Trophoblast cell (in vitro differentiated cells and primary cell): ENCODE measurements around the gene LRBA.

Experiments
- DNase-seq, 2 donors: peaks; one replicate each; pipeline ENCODE4 v3.0.0-alpha.2; 2016
- H2AFZ ChIP-seq: 2 replicates; pipeline ENCODE4 v1.6.1; 2013; ENCODE audit warnings: low read length, moderate library complexity, mild to moderate bottlenecking; ENCODE audit not compliant: insufficient read depth, poor library complexity
- H2AK5ac ChIP-seq: 2 replicates; pipeline ENCODE4 v1.6.1; 2013; ENCODE audit warnings: mild to moderate bottlenecking, low read length
- H2BK120ac ChIP-seq: 2 replicates; pipeline ENCODE4 v1.6.1; 2013; ENCODE audit warnings: low read length, mild to moderate bottlenecking, moderate library complexity; ENCODE audit not compliant: insufficient read depth, poor library complexity
- H2BK12ac ChIP-seq: 2 replicates; pipeline ENCODE4 v1.6.1; 2013; ENCODE audit warnings: mild to moderate bottlenecking, low read length, moderate library complexity
- H2BK5ac ChIP-seq: 2 replicates; pipeline ENCODE4 v1.6.1; 2013; ENCODE audit warnings: low read length, low read depth, moderate library complexity, mild to moderate bottlenecking; ENCODE audit not compliant: poor library complexity
- H3K14ac ChIP-seq: 2 replicates; pipeline ENCODE4 v1.6.1; 2013; ENCODE audit warnings: mild to moderate bottlenecking, low read length
- H3K18ac ChIP-seq: 2 replicates; pipeline ENCODE4 v1.6.1; 2013; ENCODE audit warnings: mild to moderate bottlenecking, low read length
- H3K23ac ChIP-seq: 2 replicates; pipeline ENCODE4 v1.6.1; 2013; ENCODE audit warnings: low read length
- H3K27ac ChIP-seq: 2 replicates; pipeline ENCODE4 v1.5.1; 2013; ENCODE audit warnings: low read depth, mild to moderate bottlenecking, inconsistent platforms, low read length, moderate library complexity
- H3K27me3 ChIP-seq: 2 replicates; pipeline ENCODE4 v1.6.1; 2013; ENCODE audit warnings: inconsistent platforms, mild to moderate bottlenecking, low read length, moderate library complexity; ENCODE audit not compliant: insufficient read depth
- H3K36me3 ChIP-seq, 2 experiments: 1 replicate in 1 of 2; 2 replicates in 1 of 2; pipeline ENCODE4 v1.6.1; 2013; ENCODE audit warnings: low read length in 2 of 2, mild to moderate bottlenecking in 2 of 2, moderate library complexity in 1 of 2; ENCODE audit not compliant: insufficient read depth in 2 of 2, control insufficient read depth in 1 of 2
- H3K4ac ChIP-seq: 2 replicates; pipeline ENCODE4 v1.6.1; 2013; ENCODE audit warnings: low read depth, mild to moderate bottlenecking, low read length, moderate library complexity
- H3K4me1 ChIP-seq, 2 experiments: 1 replicate in 1 of 2; 2 replicates in 1 of 2; pipeline ENCODE4 v1.6.1; 2013; ENCODE audit warnings: low read length in 2 of 2, mild to moderate bottlenecking in 2 of 2, moderate library complexity in 1 of 2; ENCODE audit not compliant: insufficient read depth in 2 of 2, control insufficient read depth in 1 of 2
- H3K4me2 ChIP-seq: 2 replicates; pipeline ENCODE4 v1.6.1; 2013; ENCODE audit warnings: inconsistent platforms, mild to moderate bottlenecking, low read length, moderate library complexity
- H3K4me3 ChIP-seq: 2 replicates; pipeline ENCODE4 v1.5.1; 2013; ENCODE audit warnings: mild to moderate bottlenecking, low read depth, low read length, inconsistent platforms
- H3K79me1 ChIP-seq: one replicate; pipeline ENCODE4 v1.6.1; 2013; ENCODE audit warnings: low read length
- H3K79me2 ChIP-seq: 2 replicates; pipeline ENCODE4 v1.6.1; 2013; ENCODE audit warnings: low read length, mild to moderate bottlenecking; ENCODE audit not compliant: control insufficient read depth, insufficient read depth, poor library complexity
- H3K9ac ChIP-seq: 2 replicates; pipeline ENCODE4 v1.6.1; 2013; ENCODE audit warnings: mild to moderate bottlenecking, low read length
- H3K9me3 ChIP-seq: 2 replicates; pipeline ENCODE4 v1.6.1; 2013; ENCODE audit warnings: low read depth, mild to moderate bottlenecking, control low read depth, inconsistent platforms, low read length; ENCODE audit not compliant: insufficient read depth
- H4K12ac ChIP-seq: 2 replicates; pipeline ENCODE4 v1.6.1; 2013; ENCODE audit warnings: low read depth, mild to moderate bottlenecking, low read length, moderate library complexity
- H4K8ac ChIP-seq: 2 replicates; pipeline ENCODE4 v1.6.1; 2013; ENCODE audit warnings: low read depth, mild to moderate bottlenecking, low read length, moderate library complexity
- H4K91ac ChIP-seq: one replicate; pipeline ENCODE4 v1.6.1; 2013; ENCODE audit warnings: low read depth, mild to moderate bottlenecking, low read length, moderate library complexity
- WGBS: extraction: QIAGEN DNeasy Blood & Tissue Kit; methylation state at CpG from one replicate; pipeline ENCODE4 v1.1.7; 2013; ENCODE audit warnings: missing lambda C conversion rate; ENCODE audit not compliant: insufficient read length, insufficient coverage; ENCODE audit errors: extremely low coverage; 5-methylcytosine and 5-hydroxymethylcytosine counted together

Gene LRBA

GRCh38 chr4:150710770-150711375, 304.2 kb downstream of the LRBA start:
- H3K36me3 ChIP-seq = no peaks in the 10 kb centered on the region
- no peak overlapping the region for H3K9ac ChIP-seq
- no peak overlapping the region for H3K4me2 ChIP-seq
- no peak overlapping the region for H2AK5ac ChIP-seq
- H3K79me2 ChIP-seq = no peaks in the 10 kb centered on the region
- H3K14ac ChIP-seq = no peak overlapping the region
- no peaks in the 10 kb centered on the region for H3K27me3 ChIP-seq
- H4K91ac ChIP-seq = no peak overlapping the region
- H3K9me3 ChIP-seq = no peaks in the 10 kb centered on the region
- DNase-seq = no peak
- no peak overlapping the region for H2BK12ac ChIP-seq
- no CpG with 5 or more reads among the region's 4 CpGs for WGBS
- no peak overlapping the region for H3K23ac ChIP-seq
- no peak overlapping the region for H4K12ac ChIP-seq
- no peak overlapping the region for H2BK5ac ChIP-seq
- H3K18ac ChIP-seq = no peak overlapping the region
- H3K4ac ChIP-seq = no peak overlapping the region
- no peaks in the 10 kb centered on the region for H3K79me1 ChIP-seq
- H2BK120ac ChIP-seq = no peak overlapping the region
- no peaks in the 10 kb centered on the region for H3K4me1 ChIP-seq
- H4K8ac ChIP-seq = no peak overlapping the region
- no peak overlapping the region for H3K4me3 ChIP-seq
- H2AFZ ChIP-seq = no peak overlapping the region
- H3K27ac ChIP-seq = no peak overlapping the region

- Histone ChIP-seq H3K18ac (no peak overlapping the region), H4K8ac (no peak overlapping the region), H3K4me2 (no peak overlapping the region), H3K14ac (no peak overlapping the region), H2BK12ac (no peak overlapping the region), H2AFZ (no peak overlapping the region), H3K4me3 (no peak overlapping the region), H3K27me3 (no peaks in the 10 kb centered on the region), H2BK5ac (no peak overlapping the region), H2BK120ac (no peak overlapping the region), H3K4me1 (no peaks in the 10 kb centered on the region), H3K23ac (no peak overlapping the region), H3K36me3 (no peaks in the 10 kb centered on the region), H3K79me1 (no peaks in the 10 kb centered on the region), H4K91ac (no peak overlapping the region), H3K4ac (no peak overlapping the region), H4K12ac (no peak overlapping the region), H3K9me3 (no peaks in the 10 kb centered on the region), H2AK5ac (no peak overlapping the region), H3K79me2 (no peaks in the 10 kb centered on the region), H3K9ac (no peak overlapping the region), H3K27ac (no peak overlapping the region)
- DNase-seq = no peak
- no CpG with 5 or more reads among the region's 1 CpG for WGBS
These were observed 307.1 kb downstream of the LRBA start for GRCh38 chr4:150708004-150708403.

- H3K14ac ChIP-seq = no peak overlapping the region
- H4K91ac ChIP-seq = no peak overlapping the region
- H4K12ac ChIP-seq = no peak overlapping the region
- no peak overlapping the region for H3K27ac ChIP-seq
- no peak overlapping the region for H4K8ac ChIP-seq
- H2BK12ac ChIP-seq = no peak overlapping the region
- H3K9ac ChIP-seq = no peak overlapping the region
- H3K18ac ChIP-seq = no peak overlapping the region
- no peaks in the 10 kb centered on the region for H3K36me3 ChIP-seq
- no peak overlapping the region for H2BK5ac ChIP-seq
- H3K79me2 ChIP-seq = no peaks in the 10 kb centered on the region
- peak; percentile 6 to 61 for DNase-seq
- H2AK5ac ChIP-seq = no peak overlapping the region
- no peaks in the 10 kb centered on the region for H3K79me1 ChIP-seq
- H3K4ac ChIP-seq = no peak overlapping the region
- no peaks in the 10 kb centered on the region for H3K27me3 ChIP-seq
- H2BK120ac ChIP-seq = no peak overlapping the region
- H3K9me3 ChIP-seq = no peaks in the 10 kb centered on the region
- no peaks in the 10 kb centered on the region for H3K4me1 ChIP-seq
- H2AFZ ChIP-seq = no peak overlapping the region
- no peak overlapping the region for H3K4me3 ChIP-seq
- H3K4me2 ChIP-seq = no peak overlapping the region
- H3K23ac ChIP-seq = no peak overlapping the region
These were observed 315.5 kb downstream of the LRBA start for GRCh38 chr4:150699599-150699998.

GRCh38 chr4:150695162-150695561, 319.9 kb downstream of the LRBA start:
- H3K79me2 ChIP-seq = no peaks in the 10 kb centered on the region
- no peak overlapping the region for H3K23ac ChIP-seq
- no peak overlapping the region for H4K91ac ChIP-seq
- no peak overlapping the region for H3K27ac ChIP-seq
- WGBS = no CpG with 5 or more reads among the region's 2 CpGs
- H4K12ac ChIP-seq = no peak overlapping the region
- no peak for DNase-seq
- H3K36me3 ChIP-seq = no peaks in the 10 kb centered on the region
- H2AFZ ChIP-seq = no peak overlapping the region
- no peaks in the 10 kb centered on the region for H3K9me3 ChIP-seq
- H2BK5ac ChIP-seq = no peak overlapping the region
- H3K27me3 ChIP-seq = no peaks in the 10 kb centered on the region
- no peak overlapping the region for H3K18ac ChIP-seq
- no peak overlapping the region for H3K14ac ChIP-seq
- H2BK12ac ChIP-seq = no peak overlapping the region
- no peak overlapping the region for H2BK120ac ChIP-seq
- no peak overlapping the region for H4K8ac ChIP-seq
- no peaks in the 10 kb centered on the region for H3K4me1 ChIP-seq
- H3K9ac ChIP-seq = no peak overlapping the region
- H3K4me3 ChIP-seq = no peak overlapping the region
- H3K4me2 ChIP-seq = no peak overlapping the region
- no peak overlapping the region for H2AK5ac ChIP-seq
- H3K79me1 ChIP-seq = no peaks in the 10 kb centered on the region
- no peak overlapping the region for H3K4ac ChIP-seq
